A549 (cell line): ENCODE data around the gene AMACR.

Source experiments
- CTCF ChIP-seq: fragments of >200 bp; sonication (Bioruptor Twin); formaldehyde crosslinking; IDR thresholded peaks from 3 replicates; pipeline ENCODE4 v1.5.1; 2016
- HOXB5 ChIP-seq: fragments of 250-450 bp; sonication (Bioruptor Pico); IDR thresholded peaks from 2 replicates; pipeline ENCODE4 v1.5.0; 2020; ENCODE audit warnings: mild to moderate bottlenecking, moderate library complexity
- MAX ChIP-seq: IDR thresholded peaks from 2 replicates; pipeline ENCODE4 v1.6.1; 2012
- MAZ ChIP-seq: fragments of 150-350 bp; IDR thresholded peaks from 2 replicates; pipeline ENCODE4 v1.6.1; 2014; ENCODE audit warnings: antibody characterized with exemption, low read depth, low read length, borderline replicate concordance
- MYC ChIP-seq: IDR thresholded peaks from 2 replicates; pipeline ENCODE4 v1.6.1; 2012; ENCODE audit warnings: mild to moderate bottlenecking, inconsistent platforms, low read length, improper control_type of control experiment, borderline replicate concordance
- PHF8 ChIP-seq: fragments of 200-600 bp; sonication (generic); IDR thresholded peaks from 2 replicates; pipeline ENCODE4 v1.6.1; 2016; ENCODE audit warnings: low read depth, mild to moderate bottlenecking, antibody characterized with exemption, moderate library complexity, borderline replicate concordance
- POLR2A ChIP-seq: IDR thresholded peaks from 2 replicates; pipeline ENCODE4 v1.6.1; 2012; ENCODE audit warnings: mild to moderate bottlenecking, low read length
- RFX5 ChIP-seq: fragments of 450-650 bp; IDR thresholded peaks from 2 replicates; pipeline ENCODE4 v1.7.1; 2014; ENCODE audit warnings: antibody characterized with exemption, mild to moderate bottlenecking, moderate library complexity
- RNF2 ChIP-seq: fragments of 200-600 bp; sonication (generic); IDR thresholded peaks from 2 replicates; pipeline ENCODE4 v1.6.1; 2016; ENCODE audit warnings: low read depth, mild to moderate bottlenecking, antibody characterized with exemption, moderate library complexity, borderline replicate concordance
- TF ChIP-seq, protein P1 (sequence below): fragments of 450-650 bp; IDR thresholded peaks from 2 replicates; pipeline ENCODE4 v1.6.1; 2014; ENCODE audit warnings: antibody characterized with exemption

GRCh38 chr5:33992864-33993263 is 15.0 kb downstream of the AMACR start:
- no peak for TF ChIP-seq PHF8
- TF ChIP-seq POLR2A: no peak
- no peak for TF ChIP-seq CTCF
- TF ChIP-seq RNF2: no peak
- TF ChIP-seq RFX5: no peak
- TF ChIP-seq MAX: no peak
- TF ChIP-seq HOXB5 (CRISPR knock-in tag): no peak
- TF ChIP-seq, protein P1, sequence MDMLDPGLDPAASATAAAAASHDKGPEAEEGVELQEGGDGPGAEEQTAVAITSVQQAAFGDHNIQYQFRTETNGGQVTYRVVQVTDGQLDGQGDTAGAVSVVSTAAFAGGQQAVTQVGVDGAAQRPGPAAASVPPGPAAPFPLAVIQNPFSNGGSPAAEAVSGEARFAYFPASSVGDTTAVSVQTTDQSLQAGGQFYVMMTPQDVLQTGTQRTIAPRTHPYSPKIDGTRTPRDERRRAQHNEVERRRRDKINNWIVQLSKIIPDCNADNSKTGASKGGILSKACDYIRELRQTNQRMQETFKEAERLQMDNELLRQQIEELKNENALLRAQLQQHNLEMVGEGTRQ: no peak
- no peak for TF ChIP-seq MYC
- no peak for TF ChIP-seq MAZ
